ENCODE measurements around the gene CNOT6. TPM values are rescaled to one million over a fixed set of nuclear protein-coding genes. Genes with fewer than 3 reads are reported as not detected.

The CNOT6 gene
- total RNA-seq, 4 donors from 2014 or later: 8.9 to 12.2 (median 11.2) TPM

GRCh38 chr5:180555168-180555921 lies 61.2 kb downstream of the CNOT6 start:
- TF ChIP-seq CTCF (IDR thresholded peaks at IDR 0.05): no peak
- no peak overlapping the region for H3K4me3 ChIP-seq (ENCODE audit: low read depth, poor library complexity, severe bottlenecking)
- intact Hi-C loops (cut with DNase I; ENCODE audit: low total_unique reads): no loop called here
- WGBS, 2 donors: 88 to 91% methylated on average over 7 of the region's 7 CpGs
- no peak for DNase-seq (ENCODE audit: low spot score in 2 of 2)

- DNase-seq (ENCODE audit: low spot score in 2 of 2): no peak
- no peak overlapping the region for H3K4me3 ChIP-seq (ENCODE audit: low read depth, poor library complexity, severe bottlenecking)
- 91 to 92% methylated on average over 2 of the region's 2 CpGs for WGBS, 2 donors
- intact Hi-C loops (cut with DNase I; ENCODE audit: low total_unique reads): no loop called here
- TF ChIP-seq CTCF (IDR thresholded peaks at IDR 0.05) (no peak), POLR2A (IDR thresholded peaks at IDR 0.05) (no peak)
These were observed 63.1 kb downstream of the CNOT6 start for GRCh38 chr5:180557217-180557809.

GRCh38 chr5:180558232-180558631 lies 64.1 kb downstream of the CNOT6 start:
- H3K4me3 ChIP-seq (ENCODE audit: low read depth, poor library complexity, severe bottlenecking): no peak overlapping the region
- TF ChIP-seq POLR2A (IDR thresholded peaks at IDR 0.05) (no peak), CTCF (IDR thresholded peaks at IDR 0.05) (no peak)
- intact Hi-C loops (cut with DNase I; ENCODE audit: low total_unique reads): no loop called here
- WGBS, 2 donors: 94 to 95% methylated on average over 11 of the region's 11 CpGs
- DNase-seq (ENCODE audit: low spot score in 2 of 2): no peak

DNA sequence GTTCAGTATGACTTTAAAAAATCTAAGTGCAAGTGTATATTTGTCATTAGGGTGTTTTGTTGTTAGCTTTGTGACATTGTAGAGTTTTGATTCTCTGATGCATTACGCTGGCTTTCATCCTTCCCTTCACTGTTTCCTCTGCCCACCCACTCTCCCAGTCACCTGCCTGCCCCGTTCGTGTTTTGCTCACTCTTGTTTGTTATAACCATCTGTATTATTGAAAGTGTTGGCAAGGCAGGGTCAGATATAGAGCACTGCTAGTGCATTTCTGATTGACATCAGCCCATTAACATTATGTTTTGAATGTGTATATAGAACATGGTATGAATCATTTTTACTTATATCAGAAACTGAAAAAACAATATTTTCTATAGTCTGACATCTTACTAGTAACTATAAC lies 69.8 kb downstream of the CNOT6 start:
- H3K4me3 ChIP-seq (ENCODE audit: low read depth, poor library complexity, severe bottlenecking): no peak overlapping the region
- TF ChIP-seq CTCF (IDR thresholded peaks at IDR 0.05): no peak
- no peak for TF ChIP-seq POLR2A (IDR thresholded peaks at IDR 0.05)
- no peak for DNase-seq (ENCODE audit: low spot score in 2 of 2)
- WGBS, 2 donors: 88 to 90% methylated on average over 3 of the region's 3 CpGs
- intact Hi-C loops (cut with DNase I; ENCODE audit: low total_unique reads): no loop called here

DNA sequence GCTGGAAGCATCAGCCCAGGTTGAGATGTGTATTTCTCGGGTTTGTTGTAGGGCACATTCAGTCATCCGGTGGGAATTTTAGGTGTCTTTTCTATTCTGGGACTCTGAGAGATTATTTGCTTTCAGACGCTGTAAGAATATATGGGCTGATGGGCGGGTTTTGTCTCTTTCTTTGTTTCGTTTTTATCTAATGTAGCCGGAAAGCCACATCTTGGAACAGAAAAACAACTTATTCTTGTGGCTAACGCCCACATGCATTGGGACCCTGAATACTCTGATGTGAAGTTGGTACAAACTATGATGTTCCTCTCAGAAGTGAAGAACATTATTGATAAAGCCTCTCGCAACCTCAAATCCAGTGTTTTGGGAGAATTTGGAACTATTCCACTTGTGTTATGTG lies 74.7 kb downstream of the CNOT6 start:
- 84 to 85% methylated on average over 8 of the region's 8 CpGs for WGBS, 2 donors
- DNase-seq (ENCODE audit: low spot score in 2 of 2): no peak
- H3K4me3 ChIP-seq (ENCODE audit: low read depth, poor library complexity, severe bottlenecking): no peak overlapping the region
- TF ChIP-seq CTCF (IDR thresholded peaks at IDR 0.05) (no peak), POLR2A (IDR thresholded peaks at IDR 0.05) (no peak)
- intact Hi-C loops (cut with DNase I; ENCODE audit: low total_unique reads): no loop called here

Data from lower leg skin (tissue), 4 donors.